Middle frontal gyrus (tissue), 1 donor: ENCODE data around the gene SUSD5.
A peak's percentile ranks its signal among the peaks of the same experiment; 100 is the strongest.
"Not testable (repeated sequence)": the region's sequence is repeated elsewhere in the genome, so short reads cannot be mapped to it uniquely, and the experiment has no call there.

Experiments used
- DNase-seq: peaks from one replicate; pipeline ENCODE4 v3.0.0-alpha.2; 2015; ENCODE audit warnings: low spot score; ENCODE audit errors: extremely low spot score

SUSD5 gene

GRCh38 chr3:33115024-33115768 lies 103.4 kb downstream of the SUSD5 start:
- no peak for DNase-seq

GRCh38 chr3:33114622-33115023 lies 104.0 kb downstream of the SUSD5 start:
- no peak for DNase-seq

- DNase-seq = peak; percentile 60
Observed at GRCh38 chr3:33113772-33114621, 104.6 kb downstream of the SUSD5 start, which contains the start of gene CRTAP. Gene CRTAP (plus strand): TSS chr3:33114014. CDS start chr3:33114078, 64 bp downstream.

GRCh38 chr3:33111581-33111980 lies 107.0 kb downstream of the SUSD5 start:
- no peak for DNase-seq

GRCh38 chr3:33106854-33107253 lies 111.8 kb downstream of the SUSD5 start:
- not testable (repeated sequence) for DNase-seq

- DNase-seq = no peak
Observed at GRCh38 chr3:33105341-33105948, 113.2 kb downstream of the SUSD5 start.

- no peak for DNase-seq
Observed at GRCh38 chr3:33104803-33105202, 113.8 kb downstream of the SUSD5 start.

GRCh38 chr3:33103480-33103879 lies 115.1 kb downstream of the SUSD5 start:
- no peak for DNase-seq

- no peak for DNase-seq
Observed at GRCh38 chr3:33103034-33103433, 115.6 kb downstream of the SUSD5 start.

- DNase-seq = no peak
Observed at GRCh38 chr3:33100229-33100628, 118.4 kb downstream of the SUSD5 start.
